ENCODE data around the gene CCL4.

GRCh38 chr17:36153895-36154610 lies 50.4 kb downstream of the CCL4 start:
- TF ChIP-seq POLR2A (IDR thresholded peaks at IDR 0.05) = no peak
- no peak for TF ChIP-seq CTCF (IDR thresholded peaks at IDR 0.05)

All from tibial nerve (tissue), 3 donors.